Measurements from ENCODE around the gene SPOUT1.

The SPOUT1 gene

DNA sequence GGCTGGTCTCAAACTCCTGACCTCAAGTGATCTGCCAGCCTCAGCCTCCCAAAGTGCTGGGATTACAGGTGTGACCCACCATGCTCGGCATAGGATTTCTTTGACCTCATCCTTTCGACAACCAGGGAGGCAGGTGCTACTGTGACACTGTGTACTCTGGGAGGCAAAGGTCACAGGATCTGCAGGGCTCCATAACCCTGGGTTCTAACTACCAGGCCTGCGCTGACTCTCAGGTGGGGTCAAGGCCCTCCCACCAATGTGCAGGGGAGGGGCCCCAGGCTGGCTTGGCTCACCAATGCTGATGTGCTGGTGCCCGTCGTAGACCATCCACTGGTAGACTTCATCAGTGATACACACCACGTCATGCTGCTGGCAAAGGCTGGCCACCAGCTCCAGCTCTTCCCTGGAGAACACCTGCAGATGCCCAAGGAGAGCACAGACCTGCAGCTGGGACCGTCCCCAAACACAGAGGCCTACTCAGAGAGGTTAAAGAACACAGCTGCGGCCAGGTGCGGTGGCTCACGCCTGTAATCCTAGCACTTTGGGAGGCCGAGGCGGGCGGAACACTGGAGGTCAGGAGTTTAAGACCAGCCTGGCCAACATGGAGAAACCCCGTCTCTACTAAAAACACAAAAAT, 7.0 kb upstream of the SPOUT1 start:
- H3K4me3 ChIP-seq (ENCODE audit: low read depth, low read length) = no peak overlapping the region

DNA sequence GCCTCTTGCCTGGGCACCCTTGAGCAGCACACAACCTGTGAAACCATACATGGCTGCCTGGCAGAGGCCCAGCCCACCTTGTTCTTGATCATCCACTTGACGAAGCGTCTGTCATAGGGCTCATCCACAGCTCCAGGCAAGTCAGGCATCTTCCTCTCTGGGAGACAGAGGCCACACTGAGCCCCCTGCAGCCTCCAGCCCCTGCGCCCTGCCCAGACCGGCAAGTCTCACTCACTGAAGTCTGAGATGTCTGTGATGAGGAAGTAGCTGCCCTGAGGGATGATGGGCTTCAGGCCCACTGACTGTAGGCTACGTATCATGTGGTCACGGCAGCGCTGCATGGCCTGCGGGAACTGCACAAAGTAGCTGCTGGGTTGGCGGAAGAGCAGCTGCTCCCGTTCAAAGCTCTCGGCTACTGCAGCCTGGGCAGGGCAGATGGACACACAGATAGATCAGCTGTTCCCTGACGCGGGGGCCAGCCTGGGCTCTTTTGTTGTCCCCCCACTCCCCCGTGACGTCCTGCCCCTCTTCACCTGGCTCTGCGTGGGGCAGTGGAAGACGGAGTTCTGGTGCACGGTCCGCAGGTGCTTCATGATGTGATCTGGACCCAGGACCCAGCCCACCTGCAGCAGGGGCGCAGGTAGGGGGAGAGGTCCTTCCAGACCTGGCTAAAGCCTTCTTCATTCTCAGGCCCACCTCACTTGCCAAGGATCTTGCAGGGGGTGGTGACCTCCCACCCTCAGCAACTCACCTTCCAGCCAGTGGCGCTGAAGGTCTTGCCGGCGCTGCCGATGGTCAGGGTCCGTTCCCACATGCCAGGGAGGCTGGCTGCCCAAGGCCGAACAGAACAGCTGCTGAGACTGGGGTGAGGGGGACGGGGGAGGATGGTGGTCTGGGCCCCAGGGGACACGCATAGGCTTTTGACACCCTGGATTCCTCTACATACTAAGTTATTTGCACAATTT, 5.9 kb upstream of the SPOUT1 start:
- no peak overlapping the region for H3K4me3 ChIP-seq (ENCODE audit: low read depth, low read length)

DNA sequence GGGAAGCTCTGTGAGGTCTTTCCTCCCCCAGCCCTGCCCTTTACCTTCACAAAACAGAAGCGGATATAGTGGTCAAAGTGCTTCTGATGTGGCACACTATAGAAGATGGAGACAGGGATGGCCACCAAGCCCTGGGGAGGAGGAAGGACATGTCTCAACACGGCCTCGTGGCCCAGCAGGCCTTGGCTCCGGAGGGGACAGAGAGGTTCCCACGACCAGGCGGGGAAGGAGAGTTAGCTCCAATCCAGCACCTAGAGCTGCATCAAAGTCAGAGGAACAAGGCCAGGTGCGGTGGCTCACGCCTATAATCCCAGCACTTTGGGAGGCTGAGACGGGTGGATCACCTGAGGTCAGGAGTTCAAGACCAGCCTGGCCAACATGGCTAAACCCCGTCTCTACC, 4.1 kb upstream of the SPOUT1 start:
- no peak overlapping the region for H3K4me3 ChIP-seq (ENCODE audit: low read depth, low read length)

DNA sequence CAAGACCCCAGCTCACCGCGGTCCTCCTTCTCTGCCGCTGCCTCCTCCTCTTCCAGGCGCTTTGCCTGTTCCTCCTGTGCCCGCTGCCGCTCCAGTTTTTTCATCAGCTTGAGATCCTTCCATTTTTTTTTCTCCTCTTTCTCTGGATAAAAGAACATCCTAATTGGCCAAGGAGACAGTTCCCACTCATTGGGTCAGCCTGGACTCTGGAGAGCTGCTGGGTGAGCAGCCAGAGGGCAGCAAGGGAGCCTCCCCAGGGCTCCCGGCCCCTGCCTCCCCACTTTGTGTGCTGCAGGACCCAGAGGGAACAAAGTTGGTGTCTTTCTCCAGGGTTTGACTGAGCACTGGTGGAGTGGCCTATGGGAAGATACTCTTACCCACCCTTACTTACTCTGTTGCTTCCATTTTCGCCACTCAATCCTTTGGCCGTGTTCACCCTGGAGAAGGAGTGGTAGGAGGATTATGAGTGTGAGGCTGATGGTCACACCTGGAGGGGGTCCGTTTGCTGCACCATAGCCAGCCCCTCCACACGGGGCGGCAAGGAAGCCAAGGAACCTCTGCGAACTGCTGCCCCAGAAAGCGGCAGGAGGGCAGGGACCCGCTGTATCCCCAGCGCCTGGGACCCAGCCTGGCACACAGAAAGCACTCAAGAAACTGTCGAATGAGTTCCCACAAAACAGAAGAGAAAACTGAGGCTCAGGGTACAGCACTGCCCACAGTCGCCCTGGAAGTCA, 708 bp downstream of the SPOUT1 start:
- H3K4me3 ChIP-seq (ENCODE audit: low read depth, low read length) = peak overlapping the region; percentile 89

- no peak overlapping the region for H3K4me3 ChIP-seq (ENCODE audit: low read depth, low read length)
Observed at GRCh38 chr9:128828267-128828666, 1.3 kb downstream of the SPOUT1 start.

- no peak overlapping the region for H3K4me3 ChIP-seq (ENCODE audit: low read depth, low read length)
Observed at GRCh38 chr9:128825923-128826700, 3.5 kb downstream of the SPOUT1 start.

DNA sequence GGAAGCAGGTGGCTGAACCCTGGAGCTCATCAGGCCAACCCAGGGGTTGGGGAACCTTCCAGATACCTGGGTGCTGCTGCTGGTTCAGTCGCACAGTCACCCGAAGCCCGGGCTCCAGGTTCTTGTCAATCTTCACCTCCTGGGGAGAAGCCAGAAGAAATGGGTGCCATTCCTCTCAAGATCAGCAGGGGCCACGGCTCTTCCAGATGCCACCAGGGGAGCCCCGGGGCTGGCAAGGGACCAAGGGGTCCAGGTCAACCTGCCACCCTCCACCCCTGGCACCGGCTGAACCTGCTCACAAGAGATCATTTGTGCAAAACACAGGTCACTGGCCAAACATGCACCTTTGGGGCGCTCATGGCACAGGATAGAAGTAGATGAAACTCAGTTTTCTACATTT, 4.7 kb downstream of the SPOUT1 start:
- H3K4me3 ChIP-seq (ENCODE audit: low read depth, low read length) = no peak overlapping the region

GRCh38 chr9:128823903-128824406, 5.6 kb downstream of the SPOUT1 start:
- H3K4me3 ChIP-seq (ENCODE audit: low read depth, low read length) = no peak overlapping the region

- H3K4me3 ChIP-seq (ENCODE audit: low read depth, low read length) = no peak overlapping the region
Observed at GRCh38 chr9:128823362-128823902, 6.2 kb downstream of the SPOUT1 start.

- H3K4me3 ChIP-seq (ENCODE audit: low read depth, low read length) = no peak overlapping the region
Observed at GRCh38 chr9:128822407-128823042, 7.1 kb downstream of the SPOUT1 start.

DNA sequence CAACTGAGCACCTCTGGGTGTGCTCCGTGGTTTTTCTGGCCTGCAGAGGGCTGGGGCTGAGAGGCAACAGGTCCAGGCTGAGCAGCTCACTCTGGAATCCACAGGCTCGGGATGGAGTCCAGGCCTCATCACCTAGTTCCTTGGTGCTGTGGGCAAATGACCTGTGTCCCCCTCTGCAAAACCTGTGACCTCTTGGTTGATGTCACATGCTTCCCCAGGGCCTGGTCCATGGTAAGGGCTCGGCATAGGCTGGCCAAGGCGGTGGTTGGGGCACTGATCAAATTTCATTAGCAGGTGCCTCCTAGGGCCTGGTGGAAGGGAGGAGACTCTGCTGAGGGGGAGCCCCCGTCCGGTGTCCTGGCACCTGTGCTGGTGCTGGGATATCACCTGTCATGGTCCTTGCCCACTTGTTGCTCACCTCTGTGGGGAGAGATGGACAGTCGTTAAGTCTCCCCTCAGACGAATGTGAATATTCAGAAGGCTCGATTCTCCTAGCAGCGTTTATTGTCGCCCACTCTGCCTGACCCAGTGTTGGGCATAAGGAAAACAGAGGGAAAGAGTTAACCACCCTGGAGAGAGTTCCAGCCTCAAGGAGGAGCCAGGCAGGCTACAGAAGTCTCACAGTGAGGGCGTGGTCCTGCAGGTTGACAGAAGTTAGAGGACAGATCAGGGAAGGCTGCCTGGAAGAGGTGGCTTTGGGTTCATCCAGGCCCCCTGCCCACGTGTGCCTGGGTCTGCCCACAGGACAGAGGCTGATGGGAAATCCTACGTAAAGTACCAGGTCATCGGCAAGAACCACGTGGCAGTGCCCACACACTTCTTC, 7.8 kb downstream of the SPOUT1 start:
- no peak overlapping the region for H3K4me3 ChIP-seq (ENCODE audit: low read depth, low read length)

DNA sequence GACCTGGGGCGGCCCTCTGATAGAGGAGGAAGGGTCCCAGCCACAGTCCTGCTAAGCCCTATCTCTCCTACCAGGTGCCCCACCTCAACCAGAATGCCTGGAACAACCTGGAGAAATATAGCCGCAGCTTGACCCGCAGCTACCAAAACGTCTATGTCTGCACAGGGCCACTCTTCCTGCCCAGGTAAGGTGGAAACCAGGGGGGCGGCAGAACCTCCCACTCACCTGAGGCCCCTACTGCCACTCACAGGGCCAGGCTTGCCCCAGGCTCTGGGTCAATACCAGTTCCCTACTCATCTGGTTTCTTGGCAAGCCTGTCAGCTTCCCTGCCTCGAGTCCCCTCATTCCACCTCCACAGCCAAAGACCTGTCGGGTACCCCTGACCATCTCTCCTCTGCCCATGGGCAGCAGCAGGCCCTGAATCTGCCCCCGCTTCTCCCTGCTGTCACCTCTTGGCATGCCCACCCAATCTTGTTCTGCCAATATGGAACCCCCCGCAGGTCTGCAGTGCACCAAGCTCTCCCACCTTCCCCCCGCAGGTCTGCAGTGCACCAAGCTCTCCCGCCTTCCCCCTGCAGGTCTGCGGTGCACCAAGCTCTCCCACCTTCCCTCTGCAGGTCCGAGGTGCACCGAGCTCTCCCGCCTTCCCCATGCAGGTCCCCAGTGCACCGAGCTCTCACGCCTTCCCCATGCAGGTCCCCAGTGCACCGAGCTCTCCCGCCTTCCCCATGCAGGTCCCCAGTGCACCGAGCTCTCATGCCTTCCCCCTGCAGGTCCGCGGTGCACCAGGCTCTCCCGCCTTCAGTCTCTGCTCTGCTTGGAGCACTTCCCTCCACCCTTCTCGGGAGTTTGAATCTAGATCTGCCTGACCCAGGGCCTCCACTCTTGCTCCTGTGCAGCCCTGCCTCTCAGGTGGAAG, 8.7 kb downstream of the SPOUT1 start:
- H3K4me3 ChIP-seq (ENCODE audit: low read depth, low read length) = no peak overlapping the region

GRCh38 chr9:128819716-128820664, 9.6 kb downstream of the SPOUT1 start:
- H3K4me3 ChIP-seq (ENCODE audit: low read depth, low read length) = no peak overlapping the region

- peak overlapping the region; percentile 62 for H3K4me3 ChIP-seq (ENCODE audit: low read depth, low read length)
Observed at GRCh38 chr9:128818839-128819715, 10.5 kb downstream of the SPOUT1 start.

- H3K4me3 ChIP-seq (ENCODE audit: low read depth, low read length) = peak within 1 kb of the TSS; percentile 62
Observed at GRCh38 chr9:128818099-128818838, 11.3 kb downstream of the SPOUT1 start, which contains the start of gene ENDOG. Gene ENDOG (plus strand): TSS chr9:128818500. CDS start chr9:128818685, 185 bp downstream.
